Panc1 (cell line): ENCODE measurements around the gene PDLIM3. TPM values are rescaled to one million over a fixed set of nuclear protein-coding genes. Genes with fewer than 3 reads are reported as not detected.

Experiments
- ATAC-seq: fragments of 200-7000 bp; cut with Tn5 transposase; 2 replicates; pipeline ENCODE4 v1.9.1; 2020; ENCODE audit warnings: mild to moderate bottlenecking, moderate library complexity
- BruUV-seq: library from RNA; stranded (reverse); fragments of 400-500 nt; replicated peaks from 2 replicates; lab custom pipeline; 2021; lab: Mats Ljungman, UMichigan
- CTCF ChIA-PET: fragments of 300-600 bp; sonication (Branson Sonifier 250); formaldehyde crosslinking; loops from one replicate; lab custom pipeline; 2022; ENCODE audit warnings: antibody characterized with exemption; lab: Charles Lee
- POLR2A ChIA-PET: fragments of 300-600 bp; sonication (Branson Sonifier 250); formaldehyde crosslinking; loops from one replicate; lab custom pipeline; 2022; ENCODE audit warnings: antibody characterized with exemption; lab: Charles Lee
- DNase-seq: peaks from one replicate; pipeline ENCODE4 v3.0.0-alpha.2; 2010; ENCODE audit warnings: low read depth, low spot score
- H3K27ac ChIP-seq: 2 replicates; pipeline ENCODE4 v1.5.1; 2011; ENCODE audit warnings: mild to moderate bottlenecking, low read length, inconsistent platforms
- H3K27me3 ChIP-seq: fragments of 200-500 bp; sonication (Bioruptor generic); 2 replicates; pipeline ENCODE4 v1.6.0; 2014; ENCODE audit warnings: low read length, inconsistent platforms; ENCODE audit not compliant: control insufficient read depth, insufficient read depth
- H3K36me3 ChIP-seq: fragments of 200-500 bp; sonication (Bioruptor generic); 2 replicates; pipeline ENCODE4 v1.5.1; 2014; ENCODE audit warnings: inconsistent platforms, mild to moderate bottlenecking, low read length, moderate library complexity; ENCODE audit not compliant: control insufficient read depth, insufficient read depth
- H3K4me1 ChIP-seq: 2 replicates; pipeline ENCODE4 v1.5.1; 2011; ENCODE audit warnings: inconsistent platforms, mild to moderate bottlenecking, low read length, moderate library complexity; ENCODE audit not compliant: control insufficient read depth, insufficient read depth
- H3K4me3 ChIP-seq, 2 experiments: 2 replicates each; pipeline ENCODE4 v1.5.1; 2011 to 2012; ENCODE audit warnings: low read depth in 2 of 2, low read length in 2 of 2, mild to moderate bottlenecking in 2 of 2, inconsistent platforms in 1 of 2, moderate library complexity in 1 of 2
- H3K9me3 ChIP-seq: fragments of 200-500 bp; sonication (Bioruptor generic); 2 replicates; pipeline ENCODE4 v1.5.1; 2014; ENCODE audit warnings: low read depth, mild to moderate bottlenecking, inconsistent platforms, low read length, moderate library complexity; ENCODE audit not compliant: control insufficient read depth, insufficient read depth
- POLR2AphosphoS5 ChIP-seq: IDR thresholded peaks from 2 replicates; pipeline ENCODE4 v1.6.1; 2012; ENCODE audit warnings: mild to moderate bottlenecking, low read depth, low read length, moderate library complexity
- SIN3A ChIP-seq: IDR thresholded peaks from 2 replicates; pipeline ENCODE4 v1.6.1; 2012; ENCODE audit warnings: low read depth, mild to moderate bottlenecking, low read length, moderate library complexity, borderline replicate concordance; ENCODE audit not compliant: insufficient read depth
- TCF7L2 ChIP-seq: IDR thresholded peaks from 2 replicates; pipeline ENCODE4 v1.6.1; 2011; ENCODE audit warnings: mild to moderate bottlenecking, low read depth, low read length, inconsistent platforms
- in situ Hi-C: cut with HindIII; loops from 2 replicates; pipeline ENCODE4 v1.10.0; 2016; ENCODE audit warnings: low sequenced_read_pairs, low pct_unique_long_range_greater_than_20kb
- intact Hi-C: fragments of 100-400 bp; cut with micrococcal nuclease; formaldehyde crosslinking; loops from one replicate; pipeline ENCODE4 v1.10.0; 2022; ENCODE audit not compliant: unreplicated experiment
- total RNA-seq: library from RNA; stranded (reverse); gene quantifications from one replicate; pipeline ENCODE4 v1.2.1, GENCODE V29; 2021; ENCODE audit not compliant: unreplicated experiment
- TF ChIP-seq, protein P1 (sequence below), 2 experiments: IDR thresholded peaks; 2 replicates each; pipeline ENCODE4 v1.6.1; 2011 to 2012; ENCODE audit warnings: low read depth in 2 of 2, control low read depth in 1 of 2, low read length in 1 of 2, mild to moderate bottlenecking in 1 of 2, moderate library complexity in 1 of 2; ENCODE audit not compliant: insufficient read depth in 1 of 2
- TF ChIP-seq, protein P2 (sequence below): fragments of 450-650 bp; IDR thresholded peaks from 2 replicates; pipeline ENCODE4 v1.5.1; 2017; ENCODE audit warnings: mild to moderate bottlenecking

Gene PDLIM3
- total RNA-seq, 1 experiment from 2014 or later, result 0.10 TPM

DNA sequence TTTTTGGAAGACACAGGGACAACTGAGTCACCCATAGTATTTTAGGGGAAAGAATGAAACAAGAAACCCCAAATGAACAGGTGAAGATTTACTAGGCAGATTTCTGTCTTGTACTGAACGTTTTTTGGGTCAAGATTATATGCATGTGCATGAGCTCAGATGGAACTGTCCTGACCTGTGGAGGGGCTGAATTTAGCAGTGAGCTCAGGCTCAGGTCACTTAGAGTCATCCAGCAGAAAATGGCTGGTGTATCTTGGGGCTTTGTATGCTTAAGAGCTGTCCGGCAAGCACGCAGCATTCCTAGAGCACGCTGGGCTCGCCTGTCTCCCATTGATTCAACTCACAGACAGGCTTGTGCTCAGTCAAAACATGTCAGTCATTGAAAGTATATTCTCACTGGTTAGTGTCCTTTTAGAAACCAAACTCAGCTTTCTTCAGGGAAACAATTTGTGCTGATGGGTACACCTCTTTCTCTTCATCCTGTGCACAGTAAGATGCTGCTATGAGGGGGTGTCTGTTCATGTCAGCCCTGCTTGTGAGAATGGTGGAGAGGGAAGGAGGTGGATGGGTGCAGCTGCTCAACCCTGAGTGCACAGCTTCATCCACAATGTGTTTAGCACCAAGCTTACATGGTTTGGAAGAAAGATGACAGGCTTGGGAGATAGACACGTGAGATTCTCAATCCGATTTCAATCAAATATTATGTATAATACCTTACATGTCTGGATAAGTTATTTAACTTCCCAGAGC, 47.5 kb upstream of the PDLIM3 start:
- Histone ChIP-seq H3K4me3 (no peak overlapping the region), H3K36me3 (no peaks in the 10 kb centered on the region), H3K9me3 (no peaks in the 10 kb centered on the region), H3K4me1 (no peaks in the 10 kb centered on the region), H3K27me3 (no peaks in the 10 kb centered on the region), H3K27ac (no peak overlapping the region)
- TF ChIP-seq, protein P1, sequence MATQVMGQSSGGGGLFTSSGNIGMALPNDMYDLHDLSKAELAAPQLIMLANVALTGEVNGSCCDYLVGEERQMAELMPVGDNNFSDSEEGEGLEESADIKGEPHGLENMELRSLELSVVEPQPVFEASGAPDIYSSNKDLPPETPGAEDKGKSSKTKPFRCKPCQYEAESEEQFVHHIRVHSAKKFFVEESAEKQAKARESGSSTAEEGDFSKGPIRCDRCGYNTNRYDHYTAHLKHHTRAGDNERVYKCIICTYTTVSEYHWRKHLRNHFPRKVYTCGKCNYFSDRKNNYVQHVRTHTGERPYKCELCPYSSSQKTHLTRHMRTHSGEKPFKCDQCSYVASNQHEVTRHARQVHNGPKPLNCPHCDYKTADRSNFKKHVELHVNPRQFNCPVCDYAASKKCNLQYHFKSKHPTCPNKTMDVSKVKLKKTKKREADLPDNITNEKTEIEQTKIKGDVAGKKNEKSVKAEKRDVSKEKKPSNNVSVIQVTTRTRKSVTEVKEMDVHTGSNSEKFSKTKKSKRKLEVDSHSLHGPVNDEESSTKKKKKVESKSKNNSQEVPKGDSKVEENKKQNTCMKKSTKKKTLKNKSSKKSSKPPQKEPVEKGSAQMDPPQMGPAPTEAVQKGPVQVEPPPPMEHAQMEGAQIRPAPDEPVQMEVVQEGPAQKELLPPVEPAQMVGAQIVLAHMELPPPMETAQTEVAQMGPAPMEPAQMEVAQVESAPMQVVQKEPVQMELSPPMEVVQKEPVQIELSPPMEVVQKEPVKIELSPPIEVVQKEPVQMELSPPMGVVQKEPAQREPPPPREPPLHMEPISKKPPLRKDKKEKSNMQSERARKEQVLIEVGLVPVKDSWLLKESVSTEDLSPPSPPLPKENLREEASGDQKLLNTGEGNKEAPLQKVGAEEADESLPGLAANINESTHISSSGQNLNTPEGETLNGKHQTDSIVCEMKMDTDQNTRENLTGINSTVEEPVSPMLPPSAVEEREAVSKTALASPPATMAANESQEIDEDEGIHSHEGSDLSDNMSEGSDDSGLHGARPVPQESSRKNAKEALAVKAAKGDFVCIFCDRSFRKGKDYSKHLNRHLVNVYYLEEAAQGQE (IDR thresholded peaks at IDR 0.05; ENCODE audit: insufficient read depth in 1 of 2, low read depth in 2 of 2, low read length in 1 of 2), result no peak
- no peak for TF ChIP-seq POLR2AphosphoS5
- TF ChIP-seq, protein P2, sequence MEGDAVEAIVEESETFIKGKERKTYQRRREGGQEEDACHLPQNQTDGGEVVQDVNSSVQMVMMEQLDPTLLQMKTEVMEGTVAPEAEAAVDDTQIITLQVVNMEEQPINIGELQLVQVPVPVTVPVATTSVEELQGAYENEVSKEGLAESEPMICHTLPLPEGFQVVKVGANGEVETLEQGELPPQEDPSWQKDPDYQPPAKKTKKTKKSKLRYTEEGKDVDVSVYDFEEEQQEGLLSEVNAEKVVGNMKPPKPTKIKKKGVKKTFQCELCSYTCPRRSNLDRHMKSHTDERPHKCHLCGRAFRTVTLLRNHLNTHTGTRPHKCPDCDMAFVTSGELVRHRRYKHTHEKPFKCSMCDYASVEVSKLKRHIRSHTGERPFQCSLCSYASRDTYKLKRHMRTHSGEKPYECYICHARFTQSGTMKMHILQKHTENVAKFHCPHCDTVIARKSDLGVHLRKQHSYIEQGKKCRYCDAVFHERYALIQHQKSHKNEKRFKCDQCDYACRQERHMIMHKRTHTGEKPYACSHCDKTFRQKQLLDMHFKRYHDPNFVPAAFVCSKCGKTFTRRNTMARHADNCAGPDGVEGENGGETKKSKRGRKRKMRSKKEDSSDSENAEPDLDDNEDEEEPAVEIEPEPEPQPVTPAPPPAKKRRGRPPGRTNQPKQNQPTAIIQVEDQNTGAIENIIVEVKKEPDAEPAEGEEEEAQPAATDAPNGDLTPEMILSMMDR, result no peak
- no peak for TF ChIP-seq TCF7L2
- no peak for TF ChIP-seq SIN3A
- POLR2A ChIA-PET, result no interaction called here
- BruUV-seq, result no TSS peak
- CTCF ChIA-PET, result no interaction called here
- in situ Hi-C loops, result no loop called here
- DNase-seq, result no peak
- ATAC-seq, result no peak
- intact Hi-C loops, result no loop called here

- H3K4me1 ChIP-seq, result no peaks in the 10 kb centered on the region
- CTCF ChIA-PET, result no interaction called here
- H3K4me3 ChIP-seq, result no peak overlapping the region
- BruUV-seq, result no TSS peak
- H3K9me3 ChIP-seq, result no peaks in the 10 kb centered on the region
- DNase-seq, result no peak
- in situ Hi-C loops, result no loop called here
- no peak overlapping the region for H3K27ac ChIP-seq
- POLR2A ChIA-PET, result no interaction called here
- H3K36me3 ChIP-seq, result no peaks in the 10 kb centered on the region
- H3K27me3 ChIP-seq, result no peaks in the 10 kb centered on the region
- intact Hi-C loops, result no loop called here
- no peak for ATAC-seq
- no peak for TF ChIP-seq POLR2AphosphoS5
- no peak for TF ChIP-seq TCF7L2
- TF ChIP-seq, protein P1 (IDR thresholded peaks at IDR 0.05; ENCODE audit: insufficient read depth in 1 of 2, low read depth in 2 of 2, low read length in 1 of 2), result no peak
- no peak for TF ChIP-seq SIN3A
- TF ChIP-seq, protein P2, result no peak
Measured at GRCh38 chr4:185580699-185581098, 45.4 kb upstream of the PDLIM3 start.
